Endothelial cell of umbilical vein (primary cell): ENCODE data around the gene CPSF4. TPM values are rescaled to one million over a fixed set of nuclear protein-coding genes. Genes with fewer than 3 reads are reported as not detected.

Experiments used
- BruUV-seq: library from RNA; stranded (reverse); fragments of 400-500 nt; replicated peaks from 2 replicates; lab custom pipeline; 2021; lab: Mats Ljungman, UMichigan
- CTCF ChIA-PET: fragments of 300-600, 350-600 bp; sonication (Branson Sonifier 250); formaldehyde crosslinking; loops from one replicate; lab custom pipeline; 2021; ENCODE audit warnings: antibody characterized with exemption, inconsistent platforms; lab: Charles Lee
- POLR2A ChIA-PET: fragments of 300-600, 350-600 bp; sonication (Branson Sonifier 250); formaldehyde crosslinking; loops from one replicate; lab custom pipeline; 2021; ENCODE audit warnings: antibody characterized with exemption, inconsistent platforms; lab: Charles Lee
- DNase-seq: peaks from one replicate; pipeline ENCODE4 v3.0.0-alpha.2; 2011; ENCODE audit warnings: low read depth, low spot score
- FAIRE-seq: peaks from 2 replicates; lab custom pipeline; 2011; peaks lifted over from hg19 to GRCh38; lab: Jason Lieb, UNC
- H2AFZ ChIP-seq: 2 replicates; pipeline ENCODE4 v1.6.0; 2012; ENCODE audit warnings: low read depth, low read length, control low read depth, inconsistent platforms
- H3K27ac ChIP-seq: 2 replicates; pipeline ENCODE4 v1.5.1; 2011; ENCODE audit warnings: low read depth, mild to moderate bottlenecking, control low read depth, low read length, moderate library complexity; ENCODE audit not compliant: insufficient read depth
- H3K27me3 ChIP-seq, 2 experiments: 2 replicates each; pipeline versions ENCODE4 v1.6.0 to v1.6.1; 2011; ENCODE audit warnings: low read length in 2 of 2, mixed read lengths in 1 of 2; ENCODE audit not compliant: control insufficient read depth in 2 of 2, insufficient read depth in 2 of 2
- H3K36me3 ChIP-seq, 2 experiments: 2 replicates in 1 of 2; 3 replicates in 1 of 2; pipeline ENCODE4 v1.5.1; 2011; ENCODE audit warnings: low read length in 2 of 2, mild to moderate bottlenecking in 1 of 2, moderate library complexity in 1 of 2; ENCODE audit not compliant: control insufficient read depth in 2 of 2, insufficient read depth in 2 of 2; ENCODE audit errors: extremely low read depth in 1 of 2
- H3K4me1 ChIP-seq: 3 replicates; pipeline ENCODE4 v1.5.1; 2011; ENCODE audit warnings: mild to moderate bottlenecking, low read length; ENCODE audit not compliant: control insufficient read depth, insufficient read depth; ENCODE audit errors: extremely low read depth
- H3K4me2 ChIP-seq: 2 replicates; pipeline ENCODE4 v1.6.1; 2011; ENCODE audit warnings: low read length, control low read depth, mixed read lengths; ENCODE audit not compliant: insufficient read depth
- H3K4me3 ChIP-seq, 3 experiments: fragments of 200-600 bp in 1 of 3; sonication (generic), shearing (Covaris generic) in 1 of 3; replicated peaks in 1 of 3; 2 replicates each; pipeline ENCODE4 v1.5.1; 2011 to 2016; ENCODE audit warnings: control low read depth in 3 of 3, low read length in 3 of 3, mild to moderate bottlenecking in 2 of 3, inconsistent platforms in 1 of 3, low read depth in 1 of 3, moderate library complexity in 1 of 3; ENCODE audit not compliant: insufficient read depth in 1 of 3
- H3K79me2 ChIP-seq: 2 replicates; pipeline ENCODE4 v1.6.0; 2012; ENCODE audit warnings: low read length, inconsistent platforms; ENCODE audit not compliant: control insufficient read depth, insufficient read depth
- H3K9ac ChIP-seq: replicated peaks from 2 replicates; pipeline ENCODE3; 2011; ENCODE audit warnings: low read length, control low read depth; ENCODE audit not compliant: insufficient read depth; ENCODE audit errors: extremely low read depth
- H3K9me1 ChIP-seq: replicated peaks from 3 replicates; pipeline ENCODE4 v1.6.0; 2011; ENCODE audit warnings: mild to moderate bottlenecking, low read length; ENCODE audit not compliant: control insufficient read depth, insufficient read depth; ENCODE audit errors: extremely low read depth
- H3K9me3 ChIP-seq: replicated peaks from 2 replicates; pipeline ENCODE4 v1.5.1; 2012; ENCODE audit warnings: low read length, inconsistent platforms; ENCODE audit not compliant: control insufficient read depth, insufficient read depth
- H4K20me1 ChIP-seq: replicated peaks from 2 replicates; pipeline ENCODE3; 2011; ENCODE audit warnings: mild to moderate bottlenecking, low read length; ENCODE audit not compliant: control insufficient read depth, insufficient read depth; ENCODE audit errors: extremely low read depth
- CTCF ChIP-seq, 2 donors: IDR thresholded peaks; 1 replicate in 1 of 2; 2 replicates in 1 of 2; pipeline ENCODE4 v1.5.1; 2011; ENCODE audit warnings: low read length in 2 of 2, mild to moderate bottlenecking in 2 of 2, moderate library complexity in 2 of 2, control low read depth in 1 of 2, inconsistent platforms in 1 of 2, low read depth in 1 of 2; ENCODE audit not compliant: insufficient read depth in 1 of 2; ENCODE audit errors: extremely low read depth in 1 of 2
- EZH2 ChIP-seq: IDR thresholded peaks from 2 replicates; pipeline ENCODE4 v1.6.1; 2012; ENCODE audit warnings: borderline replicate concordance, low read depth, mild to moderate bottlenecking, moderate library complexity, low read length, inconsistent platforms; ENCODE audit not compliant: severe bottlenecking
- FOS ChIP-seq: IDR thresholded peaks from 2 replicates; pipeline ENCODE4 v1.6.1; 2011; ENCODE audit warnings: mild to moderate bottlenecking, low read length, moderate library complexity, borderline replicate concordance; ENCODE audit not compliant: insufficient read depth
- GATA2 ChIP-seq: IDR thresholded peaks from 2 replicates; pipeline ENCODE4 v1.7.0; 2011; ENCODE audit warnings: low read depth, mild to moderate bottlenecking, moderate library complexity, mixed read lengths, low read length; ENCODE audit not compliant: insufficient read length, insufficient read depth
- JUN ChIP-seq: IDR thresholded peaks from 2 replicates; pipeline ENCODE4 v1.6.1; 2011; ENCODE audit warnings: borderline replicate concordance, low read depth; ENCODE audit not compliant: insufficient read length, insufficient read depth
- MAX ChIP-seq: IDR thresholded peaks from 2 replicates; pipeline ENCODE4 v1.6.1; 2011; ENCODE audit not compliant: insufficient read depth, insufficient read length
- MYC ChIP-seq: IDR thresholded peaks from one replicate; pipeline ENCODE4 v1.6.1; 2011; ENCODE audit warnings: mild to moderate bottlenecking, low read depth, low read length
- POLR2A ChIP-seq: IDR thresholded peaks from 2 replicates; pipeline ENCODE4 v1.6.1; 2012; ENCODE audit warnings: low read depth, mild to moderate bottlenecking, control low read depth, low read length
- POLR2AphosphoS5 ChIP-seq: IDR thresholded peaks from 2 replicates; pipeline ENCODE4 v1.6.1; 2012; ENCODE audit warnings: low read depth, mild to moderate bottlenecking, control low read depth, low read length, moderate library complexity; ENCODE audit not compliant: insufficient read depth
- dilution Hi-C: fragments of 300-500 bp; cut with MboI; formaldehyde crosslinking; loops from one replicate; pipeline ENCODE4 v1.15.0; 2019; ENCODE audit warnings: low sequenced_read_pairs; ENCODE audit not compliant: extremely low pct_ligation_motif_present
- intact Hi-C: fragments of 100-400 bp; cut with micrococcal nuclease; formaldehyde crosslinking; loops from one replicate; pipeline ENCODE4 v1.10.0; 2022
- polyA plus RNA-seq, 4 experiments: library from polyadenylated mRNA; depleted of rRNA in 3 of 4; stranded (reverse) in 3 of 4; unstranded in 1 of 4; fragments of >200 nt; gene quantifications; 2 replicates each; pipeline versions ENCODE4 v1.2.1 to v1.2.3, GENCODE V29; 2011 to 2012; ENCODE audit warnings: missing spikeins in 1 of 4
- total RNA-seq: library from RNA; stranded (reverse); gene quantifications from 2 replicates; pipeline ENCODE4 v1.2.3, GENCODE V29; 2021

Gene CPSF4
- total and polyA plus RNA-seq, 2 donors (not counting 3 experiments of a cell fraction or from before 2014, with no cell fraction given): 51.5 to 53.0 TPM

GRCh38 chr7:99497766-99498545 is 59.2 kb downstream of the CPSF4 start:
- ChIA-PET POLR2A (interaction anchor here (1.0 kb wide), 1 partner anchor 61 kb away, joined by 3 read pairs; no protein-coding TSS in a partner anchor), CTCF (interaction anchor here (1.5 kb wide), 1 partner anchor 25 kb away, joined by 4 read pairs; no protein-coding TSS in a partner anchor)
- Histone ChIP-seq H3K9me3 (peaks cover 7% of the 10 kb centered on the region), H4K20me1 (no peaks in the 10 kb centered on the region), H3K4me3 (peak overlapping the region in 2 of 3 experiments; percentile 75 to 79), H3K79me2 (peaks cover 30% of the 10 kb centered on the region), H3K27ac (no peak overlapping the region), H3K36me3 (peaks cover 11 to 18% of the 10 kb centered on the region in 2 experiments), H3K27me3 (no peaks in the 10 kb centered on the region), H2AFZ (no peak overlapping the region), H3K9ac (no peak overlapping the region), H3K9me1 (no peaks in the 10 kb centered on the region), H3K4me2 (peak overlapping the region; percentile 77), H3K4me1 (peaks cover 16% of the 10 kb centered on the region)
- BruUV-seq: no TSS peak
- dilution Hi-C loops: no loop called here
- intact Hi-C loops: no loop called here
- no peak for TF ChIP-seq POLR2A
- TF ChIP-seq POLR2AphosphoS5: no peak
- no peak for TF ChIP-seq MAX
- no peak for TF ChIP-seq EZH2
- TF ChIP-seq MYC: no peak
- no peak for TF ChIP-seq FOS
- DNase-seq (no peak), FAIRE-seq (no peak)

GRCh38 chr7:99498546-99498944 is 59.8 kb downstream of the CPSF4 start:
- H3K79me2 ChIP-seq: peaks cover 30% of the 10 kb centered on the region
- FAIRE-seq: no peak
- H3K9me3 ChIP-seq: peaks cover 5% of the 10 kb centered on the region
- ChIA-PET CTCF (interaction anchor here (1.5 kb wide), 1 partner anchor 25 kb away, joined by 4 read pairs; no protein-coding TSS in a partner anchor), POLR2A (no interaction called here)
- H3K4me1 ChIP-seq: peaks cover 16% of the 10 kb centered on the region
- no peaks in the 10 kb centered on the region for H3K27me3 ChIP-seq
- no peak for DNase-seq
- peak overlapping the region; percentile 28 to 79 (median 75) for H3K4me3 ChIP-seq
- dilution Hi-C loops: no loop called here
- no TSS peak for BruUV-seq
- no peak overlapping the region for H2AFZ ChIP-seq
- intact Hi-C loops: no loop called here
- H3K9me1 ChIP-seq: no peaks in the 10 kb centered on the region
- no peaks in the 10 kb centered on the region for H4K20me1 ChIP-seq
- H3K27ac ChIP-seq: no peak overlapping the region
- peaks cover 9 to 16% of the 10 kb centered on the region in 2 experiments for H3K36me3 ChIP-seq
- no peak for TF ChIP-seq EZH2
- TF ChIP-seq POLR2A: no peak
- no peak for TF ChIP-seq MYC
- no peak for TF ChIP-seq FOS
- no peak for TF ChIP-seq GATA2
- no peak for TF ChIP-seq MAX
- TF ChIP-seq CTCF (IDR thresholded peaks at IDR 0.05; ENCODE audit: extremely low read depth in 1 of 2, insufficient read depth in 1 of 2, low read depth in 1 of 2, low read length in 2 of 2): no peak
- TF ChIP-seq POLR2AphosphoS5: no peak
- TF ChIP-seq JUN: no peak
- H3K9ac ChIP-seq: peak overlapping the region; percentile 31
- H3K4me2 ChIP-seq: peak overlapping the region; percentile 77
